ENCODE data around the gene ARL14EPL. TPM values are rescaled to one million over a fixed set of nuclear protein-coding genes. Genes with fewer than 3 reads are reported as not detected.
A peak's percentile ranks its signal among the peaks of the same experiment; 100 is the strongest.

ARL14EPL gene
- total and polyA plus RNA-seq, 11 donors: not detected

- Histone ChIP-seq H3K36me3 (peaks cover 0 to 45% (median 36%) of the 10 kb centered on the region in 9 donors), H3K9me3 (no peaks in the 10 kb centered on the region), H3K4me3 (no peak overlapping the region), H3K4me1 (peaks cover 0 to 51% (median 27%) of the 10 kb centered on the region in 12 donors), H3K27me3 (no peaks in the 10 kb centered on the region), H3K27ac (no peak overlapping the region)
- intact Hi-C loops (cut with DNase I): loop anchor here in 2 of 10 donors (10.0 kb wide), 3 partner anchors 243 to 793 kb away; partner anchors contain the start of genes AP3S1 (in 1 of the 2), ATG12 (in 1 of the 2) and CCDC112 (in 1 of the 2)
- no peak for DNase-seq
- TF ChIP-seq CTCF (IDR thresholded peaks at IDR 0.05) (no peak), POLR2A (IDR thresholded peaks at IDR 0.05) (no peak)
- no peak for ATAC-seq
These were observed 55.8 kb downstream of the ARL14EPL start for GRCh38 chr5:116088062-116088461.

- peaks cover 0 to 40% (median 18%) of the 10 kb centered on the region in 12 donors for H3K4me1 ChIP-seq
- 51 to 73% (median 66%) methylated on average over 3 of the region's 3 CpGs for WGBS, 4 donors
- peak; percentile 92 to 97 (median 92) for ATAC-seq
These were observed 58.0 kb downstream of the ARL14EPL start for GRCh38 chr5:116090302-116090701.

GRCh38 chr5:116091416-116091815 is 59.1 kb downstream of the ARL14EPL start:
- peaks cover 0 to 78% (median 70%) of the 10 kb centered on the region in 9 donors for H3K36me3 ChIP-seq
- TF ChIP-seq POLR2A (IDR thresholded peaks at IDR 0.05): no peak
- TF ChIP-seq CTCF (IDR thresholded peaks at IDR 0.05): no peak
- no peaks in the 10 kb centered on the region for H3K9me3 ChIP-seq
- H3K27me3 ChIP-seq: no peaks in the 10 kb centered on the region
- ATAC-seq (no peak), DNase-seq (no peak)
- peak overlapping the region in 9 of 12 donors; percentile 25 to 73 (median 68) for H3K27ac ChIP-seq
- intact Hi-C loops (cut with DNase I): no loop called here
- H3K4me1 ChIP-seq: peaks cover 0 to 30% (median 9%) of the 10 kb centered on the region in 12 donors
- H3K4me3 ChIP-seq: no peak overlapping the region
- 0 to 83% (median 20%) methylated on average over 1 of the region's 1 CpG for WGBS, 4 donors

More at GRCh38 chr5:116090302-116090701, 58.0 kb downstream of the ARL14EPL start:
- Histone ChIP-seq H3K9me3 (no peaks in the 10 kb centered on the region), H3K4me3 (no peak overlapping the region), H3K27ac (peak overlapping the region; percentile 11 to 77 (median 64)), H3K27me3 (no peaks in the 10 kb centered on the region), H3K36me3 (peaks cover 0 to 67% (median 58%) of the 10 kb centered on the region in 9 donors)
- TF ChIP-seq CTCF (IDR thresholded peaks at IDR 0.05) (no peak), POLR2A (IDR thresholded peaks at IDR 0.05) (no peak)
- intact Hi-C loops (cut with DNase I): no loop called here
- no peak for DNase-seq

- Histone ChIP-seq H3K9me3 (peaks cover 0 to 5% (median 0%) of the 10 kb centered on the region in 12 donors), H3K27me3 (no peaks in the 10 kb centered on the region), H3K27ac (no peak overlapping the region), H3K4me1 (no peaks in the 10 kb centered on the region), H3K36me3 (peaks cover 0 to 90% (median 80%) of the 10 kb centered on the region in 9 donors), H3K4me3 (no peak overlapping the region)
- no peak for TF ChIP-seq CTCF (IDR thresholded peaks at IDR 0.05)
- WGBS, 4 donors: 89 to 95% (median 92%) methylated on average over 4 of the region's 4 CpGs
- intact Hi-C loops (cut with DNase I): no loop called here
- no peak for DNase-seq
- no peak for ATAC-seq
These were observed 65.0 kb downstream of the ARL14EPL start for GRCh38 chr5:116097301-116097700.

Measured in heart left ventricle (tissue), 16 donors.